Progenitor cell of endocrine pancreas (in vitro differentiated cells): Measurements from ENCODE around the gene CCNJ. TPM values are rescaled to one million over a fixed set of nuclear protein-coding genes. Genes with fewer than 3 reads are reported as not detected.

Experiments used
- DNase-seq: peaks from one replicate; pipeline ENCODE4 v3.0.0; 2021; ENCODE audit warnings: low spot score; ENCODE audit not compliant: unreplicated experiment
- H3K27ac Mint-ChIP-seq: 2 replicates; pipeline ENCODE4 v1.8.0; 2021; ENCODE audit warnings: mild to moderate bottlenecking, moderate library complexity, mixed read lengths
- H3K27me3 Mint-ChIP-seq: 2 replicates; pipeline ENCODE4 v1.8.0; 2021; ENCODE audit warnings: mixed read lengths
- H3K36me3 Mint-ChIP-seq: 2 replicates; pipeline ENCODE4 v1.8.0; 2022; ENCODE audit warnings: mixed read lengths; ENCODE audit not compliant: insufficient read depth
- H3K4me1 Mint-ChIP-seq: 2 replicates; pipeline ENCODE4 v1.8.0; 2021; ENCODE audit warnings: low read depth, mixed read lengths
- H3K4me3 Mint-ChIP-seq: 2 replicates; pipeline ENCODE4 v1.8.0; 2021; ENCODE audit warnings: low read depth, mild to moderate bottlenecking, moderate library complexity, mixed read lengths
- H3K9me3 Mint-ChIP-seq: 2 replicates; pipeline ENCODE4 v1.8.0; 2021; ENCODE audit warnings: low read depth, mixed read lengths
- total RNA-seq: library from RNA; stranded (reverse); gene quantifications from 2 replicates; pipeline ENCODE4 v1.2.1, GENCODE V29; 2021
- TF ChIP-seq, protein P1 (sequence below): fragments of 200-600 bp; sonication (generic); IDR thresholded peaks from one replicate; pipeline ENCODE4 v1.5.0; 2021; ENCODE audit warnings: antibody characterized with exemption, mild to moderate bottlenecking; ENCODE audit not compliant: unreplicated experiment

CCNJ gene
- total RNA-seq, 1 donor from 2014 or later = 45.8 TPM

DNA sequence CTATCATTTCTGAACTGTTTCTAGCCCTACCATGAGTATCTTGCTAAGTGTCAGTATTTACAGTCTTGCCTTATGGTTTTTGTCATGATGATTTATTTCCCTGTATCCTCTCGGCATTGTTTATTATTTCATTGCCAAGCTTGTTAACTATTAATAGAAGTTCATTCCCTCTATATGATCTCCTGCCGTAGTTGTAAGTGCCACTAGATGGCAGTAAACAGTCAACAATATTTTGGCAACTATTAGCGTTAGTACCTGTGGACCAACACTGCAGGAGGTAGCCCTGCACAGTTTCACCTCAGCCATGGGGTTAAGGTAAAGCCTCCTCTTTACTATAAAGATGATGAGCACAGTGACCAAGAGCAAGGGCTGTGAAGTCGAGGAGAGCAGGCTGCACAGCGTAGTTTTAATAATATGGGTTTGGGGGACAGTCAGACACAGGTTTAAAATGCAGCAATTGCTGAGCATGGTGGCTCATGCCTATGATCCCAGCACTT, 26.1 kb upstream of the CCNJ start:
- H3K4me3 Mint-ChIP-seq = no peak overlapping the region
- DNase-seq = peak; percentile 36
- H3K36me3 Mint-ChIP-seq = no peaks in the 10 kb centered on the region
- H3K27me3 Mint-ChIP-seq = no peaks in the 10 kb centered on the region
- H3K27ac Mint-ChIP-seq = no peak overlapping the region
- H3K9me3 Mint-ChIP-seq = no peaks in the 10 kb centered on the region
- H3K4me1 Mint-ChIP-seq = peaks cover 7% of the 10 kb centered on the region
- TF ChIP-seq, protein P1, sequence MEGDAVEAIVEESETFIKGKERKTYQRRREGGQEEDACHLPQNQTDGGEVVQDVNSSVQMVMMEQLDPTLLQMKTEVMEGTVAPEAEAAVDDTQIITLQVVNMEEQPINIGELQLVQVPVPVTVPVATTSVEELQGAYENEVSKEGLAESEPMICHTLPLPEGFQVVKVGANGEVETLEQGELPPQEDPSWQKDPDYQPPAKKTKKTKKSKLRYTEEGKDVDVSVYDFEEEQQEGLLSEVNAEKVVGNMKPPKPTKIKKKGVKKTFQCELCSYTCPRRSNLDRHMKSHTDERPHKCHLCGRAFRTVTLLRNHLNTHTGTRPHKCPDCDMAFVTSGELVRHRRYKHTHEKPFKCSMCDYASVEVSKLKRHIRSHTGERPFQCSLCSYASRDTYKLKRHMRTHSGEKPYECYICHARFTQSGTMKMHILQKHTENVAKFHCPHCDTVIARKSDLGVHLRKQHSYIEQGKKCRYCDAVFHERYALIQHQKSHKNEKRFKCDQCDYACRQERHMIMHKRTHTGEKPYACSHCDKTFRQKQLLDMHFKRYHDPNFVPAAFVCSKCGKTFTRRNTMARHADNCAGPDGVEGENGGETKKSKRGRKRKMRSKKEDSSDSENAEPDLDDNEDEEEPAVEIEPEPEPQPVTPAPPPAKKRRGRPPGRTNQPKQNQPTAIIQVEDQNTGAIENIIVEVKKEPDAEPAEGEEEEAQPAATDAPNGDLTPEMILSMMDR = peak; percentile 88

DNA sequence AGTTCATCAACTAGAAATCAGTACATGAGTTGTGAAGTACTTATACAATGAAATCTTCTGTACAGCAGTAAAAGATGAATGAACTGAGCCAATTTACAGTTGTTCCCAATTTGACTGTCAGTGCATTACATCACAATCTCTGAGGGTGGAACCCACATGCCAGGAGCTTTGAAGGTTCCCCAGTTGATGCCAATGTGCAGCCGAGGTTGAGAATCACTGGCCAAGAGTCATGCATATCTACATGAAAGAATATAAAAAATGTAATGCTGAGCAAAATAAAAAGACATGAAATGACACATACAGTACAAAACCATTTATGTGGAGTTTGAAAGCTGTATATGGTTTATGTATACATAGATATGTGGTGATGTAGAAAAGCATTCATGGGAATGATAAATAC, 22.1 kb upstream of the CCNJ start:
- no peak for DNase-seq
- TF ChIP-seq, protein P1 = no peak
- Mint-ChIP-seq H3K4me3 (no peak overlapping the region), H3K9me3 (no peaks in the 10 kb centered on the region), H3K27ac (no peak overlapping the region), H3K4me1 (no peaks in the 10 kb centered on the region), H3K36me3 (no peaks in the 10 kb centered on the region), H3K27me3 (no peaks in the 10 kb centered on the region)

DNA sequence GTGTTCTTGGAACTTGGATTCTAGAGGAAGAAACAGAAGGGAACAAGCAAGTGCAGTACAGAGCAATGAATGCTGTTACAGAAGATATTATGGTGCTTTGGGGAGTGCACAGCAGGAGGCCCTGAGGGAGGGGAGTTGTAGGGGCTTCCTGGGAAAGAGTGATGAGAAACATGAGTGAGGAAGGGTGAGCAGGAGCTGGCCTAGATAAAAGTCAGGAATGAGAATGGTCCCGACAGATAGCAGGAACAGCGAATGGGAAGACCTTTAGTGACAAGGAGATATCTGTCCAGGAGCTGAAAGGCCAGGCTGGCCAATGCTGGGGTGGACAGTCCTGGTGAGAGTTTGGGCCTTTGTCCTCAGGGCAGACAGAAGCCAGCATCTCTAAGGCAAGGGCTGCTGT, 20.6 kb upstream of the CCNJ start:
- no peaks in the 10 kb centered on the region for H3K27me3 Mint-ChIP-seq
- no peak overlapping the region for H3K4me3 Mint-ChIP-seq
- TF ChIP-seq, protein P1 = no peak
- H3K27ac Mint-ChIP-seq = no peak overlapping the region
- peaks cover under 1% of the 10 kb centered on the region for H3K9me3 Mint-ChIP-seq
- no peaks in the 10 kb centered on the region for H3K4me1 Mint-ChIP-seq
- H3K36me3 Mint-ChIP-seq = no peaks in the 10 kb centered on the region
- DNase-seq = no peak

DNA sequence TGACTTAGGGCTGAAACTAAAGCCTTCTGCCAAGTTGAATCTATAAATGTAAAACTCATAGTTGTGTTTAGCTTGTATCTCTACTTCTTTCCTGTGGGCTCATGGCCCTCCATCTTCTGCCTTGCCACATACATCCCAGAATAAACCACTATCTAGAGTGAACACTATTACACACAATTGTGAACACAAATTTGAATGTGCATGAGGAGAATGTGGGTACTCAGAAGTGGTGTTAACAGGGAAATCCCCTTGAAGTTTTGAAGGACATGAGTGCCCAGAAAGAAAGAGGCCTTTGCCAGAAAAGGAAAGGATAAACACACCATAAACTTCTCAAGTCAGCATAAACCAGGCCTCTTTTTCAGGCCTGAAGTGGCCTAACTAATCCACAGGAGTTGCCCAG, 20.2 kb upstream of the CCNJ start:
- no peak for DNase-seq
- TF ChIP-seq, protein P1 = no peak
- no peaks in the 10 kb centered on the region for H3K36me3 Mint-ChIP-seq
- H3K27ac Mint-ChIP-seq = no peak overlapping the region
- H3K9me3 Mint-ChIP-seq = peaks cover 3% of the 10 kb centered on the region
- H3K4me3 Mint-ChIP-seq = no peak overlapping the region
- H3K4me1 Mint-ChIP-seq = no peaks in the 10 kb centered on the region
- H3K27me3 Mint-ChIP-seq = no peaks in the 10 kb centered on the region

DNA sequence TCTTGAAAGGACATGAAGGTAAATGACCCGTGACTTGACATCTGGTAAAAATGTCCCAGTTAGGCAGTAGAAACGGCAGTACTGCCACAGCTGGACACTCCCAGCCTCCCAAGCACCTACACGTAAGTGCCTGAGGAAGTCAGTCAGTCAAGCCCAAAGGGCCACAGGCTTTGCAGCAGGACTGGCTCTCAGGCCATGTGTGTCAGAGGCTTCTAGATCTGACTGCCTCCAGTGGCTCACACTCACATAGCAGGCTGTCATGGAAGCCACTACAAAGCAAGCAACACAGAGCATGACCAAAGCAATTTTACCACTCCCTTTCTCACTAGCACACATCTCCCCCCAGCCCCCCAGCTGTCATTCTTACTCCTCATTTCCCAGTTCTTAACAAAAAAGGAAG, 17.8 kb upstream of the CCNJ start:
- no peaks in the 10 kb centered on the region for H3K4me1 Mint-ChIP-seq
- peaks cover 3% of the 10 kb centered on the region for H3K9me3 Mint-ChIP-seq
- H3K36me3 Mint-ChIP-seq = no peaks in the 10 kb centered on the region
- H3K27me3 Mint-ChIP-seq = no peaks in the 10 kb centered on the region
- no peak overlapping the region for H3K4me3 Mint-ChIP-seq
- DNase-seq = no peak
- TF ChIP-seq, protein P1 = peak; percentile 37
- H3K27ac Mint-ChIP-seq = no peak overlapping the region
